OCI-LY1 (cell line): ENCODE results near the gene MRTFA.
A peak's percentile ranks its signal among the peaks of the same experiment; 100 is the strongest.

Source experiments
- H2AFZ ChIP-seq: fragments of 200-600 bp; sonication (generic), shearing (Covaris generic); 2 replicates; pipeline ENCODE4 v1.6.0; 2014; ENCODE audit warnings: antibody characterized with exemption, mild to moderate bottlenecking, low read length
- H3F3A ChIP-seq: fragments of 200-600 bp; sonication (generic), shearing (Covaris generic); 2 replicates; pipeline ENCODE4 v1.6.0; 2014; ENCODE audit warnings: mild to moderate bottlenecking, antibody characterized with exemption, low read length, moderate library complexity; ENCODE audit not compliant: insufficient read depth
- H3K27ac ChIP-seq: fragments of 200-600 bp; sonication (generic); 2 replicates; pipeline ENCODE4 v1.5.1; 2014; ENCODE audit warnings: low read length, mixed run types, mild to moderate bottlenecking, low read depth; ENCODE audit not compliant: poor library complexity, severe bottlenecking
- H3K27me3 ChIP-seq: fragments of 200-600 bp; sonication (generic); 2 replicates; pipeline ENCODE4 v1.6.0; 2014; ENCODE audit warnings: antibody characterized with exemption, mild to moderate bottlenecking, low read length, moderate library complexity; ENCODE audit not compliant: insufficient read depth
- H3K36me3 ChIP-seq: fragments of 200-600 bp; sonication (generic); 2 replicates; pipeline ENCODE4 v1.6.1; 2014; ENCODE audit warnings: mild to moderate bottlenecking, antibody characterized with exemption, low read length, moderate library complexity, mixed read lengths; ENCODE audit not compliant: insufficient read depth
- H3K4me1 ChIP-seq: fragments of 200-600 bp; sonication (generic); 2 replicates; pipeline ENCODE4 v1.5.1; 2014; ENCODE audit warnings: mild to moderate bottlenecking, low read length, moderate library complexity; ENCODE audit not compliant: insufficient read depth, severe bottlenecking
- H3K4me2 ChIP-seq: fragments of 200-600 bp; sonication (generic), shearing (Covaris generic); 2 replicates; pipeline ENCODE4 v1.6.1; 2014; ENCODE audit warnings: low read length
- H3K4me3 ChIP-seq: fragments of 200-600 bp; sonication (generic); 2 replicates; pipeline ENCODE4 v1.5.1; 2014; ENCODE audit warnings: low read length, low read depth, mild to moderate bottlenecking, mixed read lengths; ENCODE audit not compliant: poor library complexity, severe bottlenecking
- H3K79me2 ChIP-seq: fragments of 200-600 bp; shearing (Covaris generic); 2 replicates; pipeline ENCODE4 v1.6.1; 2016; ENCODE audit warnings: mixed run types, low read length, mixed read lengths; ENCODE audit not compliant: insufficient read depth
- H3K9ac ChIP-seq: fragments of 200-600 bp; sonication (generic), shearing (Covaris generic); 2 replicates; pipeline ENCODE4 v1.6.1; 2014; ENCODE audit warnings: mild to moderate bottlenecking, low read length, mixed read lengths
- H3K9me2 ChIP-seq: fragments of 200-600 bp; sonication (generic), shearing (Covaris generic); 2 replicates; pipeline ENCODE4 v1.6.1; 2014; ENCODE audit warnings: low read depth, mild to moderate bottlenecking, low read length, mixed read lengths
- H3K9me3 ChIP-seq: fragments of 200-600 bp; shearing (Covaris generic); 2 replicates; pipeline ENCODE4 v1.6.1; 2014; ENCODE audit warnings: low read length, mixed read lengths
- H4K20me1 ChIP-seq: fragments of 200-600 bp; sonication (generic), shearing (Covaris generic); 2 replicates; pipeline ENCODE4 v1.6.0; 2016; ENCODE audit warnings: mild to moderate bottlenecking, low read length; ENCODE audit not compliant: insufficient read depth
- CTCF ChIP-seq: fragments of 200-600 bp; sonication (generic), shearing (Covaris generic); IDR thresholded peaks from 2 replicates; pipeline ENCODE4 v1.5.1; 2017; ENCODE audit warnings: mild to moderate bottlenecking, antibody characterized with exemption, low read length, moderate library complexity, mixed read lengths
- EZH2 ChIP-seq: fragments of 200-600 bp; sonication (generic), shearing (Covaris generic); IDR thresholded peaks from 2 replicates; pipeline ENCODE4 v1.8.0; 2017; ENCODE audit warnings: borderline replicate concordance, mixed run types, mild to moderate bottlenecking, antibody characterized with exemption, low read length, moderate library complexity, mixed read lengths

The MRTFA gene

GRCh38 chr22:40409613-40410113 lies 226.9 kb downstream of the MRTFA start:
- Histone ChIP-seq H3K79me2 (no peaks in the 10 kb centered on the region), H3F3A (peaks cover 16% of the 10 kb centered on the region; the same call in 1 of the 2 replicates), H2AFZ (no peak overlapping the region), H3K27me3 (no peaks in the 10 kb centered on the region), H3K4me1 (peaks cover 28% of the 10 kb centered on the region), H3K4me2 (no peak overlapping the region), H3K9ac (no peak overlapping the region), H3K9me2 (no peaks in the 10 kb centered on the region), H3K27ac (peak overlapping the region; percentile 41), H4K20me1 (no peaks in the 10 kb centered on the region), H3K9me3 (no peaks in the 10 kb centered on the region), H3K36me3 (peaks cover 80% of the 10 kb centered on the region), H3K4me3 (no peak overlapping the region)
- TF ChIP-seq CTCF, result no peak
- TF ChIP-seq EZH2, result no peak

GRCh38 chr22:40408718-40409612 lies 227.6 kb downstream of the MRTFA start:
- H3K4me2 ChIP-seq, result no peak overlapping the region
- H3K27me3 ChIP-seq, result no peaks in the 10 kb centered on the region
- H3K36me3 ChIP-seq, result peaks cover 87% of the 10 kb centered on the region
- peak overlapping the region; percentile 42 for H3K27ac ChIP-seq
- no peaks in the 10 kb centered on the region for H4K20me1 ChIP-seq
- peaks cover 26% of the 10 kb centered on the region for H3K4me1 ChIP-seq
- H3K9me3 ChIP-seq, result no peaks in the 10 kb centered on the region
- no peak for TF ChIP-seq EZH2
- TF ChIP-seq CTCF, result no peak
- no peak overlapping the region for H3K4me3 ChIP-seq
- H3K9me2 ChIP-seq, result no peaks in the 10 kb centered on the region
- no peak overlapping the region for H2AFZ ChIP-seq
- H3K9ac ChIP-seq, result no peak overlapping the region
- 0 out of 2 replicates have a peak, but pooled peaks cover 12% of the 10 kb centered on the region for H3F3A ChIP-seq
- H3K79me2 ChIP-seq, result no peaks in the 10 kb centered on the region

DNA sequence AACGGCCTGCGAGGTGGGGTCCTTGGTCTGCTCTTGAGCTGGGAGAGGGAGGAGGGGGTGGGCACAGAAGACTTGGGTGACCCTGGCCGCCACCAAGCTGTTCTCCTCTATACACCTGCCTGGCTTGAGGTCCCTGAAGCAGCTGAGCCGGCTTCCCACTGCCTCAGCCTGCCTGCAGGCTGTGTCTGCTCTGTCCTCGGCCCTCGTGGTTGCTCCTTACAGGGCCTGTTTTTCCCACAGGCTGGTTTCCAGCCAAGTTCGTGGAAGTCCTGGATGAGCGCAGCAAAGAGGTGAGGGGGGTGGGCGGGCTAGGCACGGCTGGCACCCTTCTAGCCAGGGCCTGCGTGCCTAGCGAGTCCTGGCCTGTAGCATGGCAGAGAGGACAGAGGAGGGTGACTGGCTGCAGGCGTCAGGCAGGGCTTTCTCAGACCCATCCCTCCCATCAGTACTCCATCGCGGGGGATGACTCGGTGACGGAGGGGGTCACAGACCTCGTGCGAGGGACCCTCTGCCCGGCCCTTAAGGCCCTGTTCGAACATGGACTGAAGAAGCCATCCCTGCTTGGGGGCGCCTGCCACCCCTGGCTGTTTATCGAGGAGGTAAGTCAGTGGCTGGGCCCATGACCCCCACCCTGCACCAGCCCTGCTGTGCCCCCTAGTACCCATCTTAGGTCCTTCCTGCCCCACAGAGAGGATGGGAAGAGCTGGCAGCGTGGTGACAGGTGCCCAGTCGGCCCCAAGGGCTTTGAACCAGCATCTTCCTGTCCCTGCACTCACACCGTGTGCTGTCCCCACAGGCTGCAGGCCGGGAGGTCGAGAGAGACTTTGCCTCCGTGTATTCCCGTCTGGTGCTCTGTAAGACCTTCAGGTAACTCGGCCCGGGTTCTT lies 228.4 kb downstream of the MRTFA start:
- peaks cover 95% of the 10 kb centered on the region for H3K36me3 ChIP-seq
- H3K9me3 ChIP-seq, result no peaks in the 10 kb centered on the region
- H3K79me2 ChIP-seq, result no peaks in the 10 kb centered on the region
- no peak overlapping the region for H3K4me3 ChIP-seq
- no peak overlapping the region for H3K9ac ChIP-seq
- no peak for TF ChIP-seq CTCF
- TF ChIP-seq EZH2, result no peak
- H3K27ac ChIP-seq, result peak overlapping the region; percentile 42
- H4K20me1 ChIP-seq, result no peaks in the 10 kb centered on the region
- H2AFZ ChIP-seq, result no peak overlapping the region
- H3K27me3 ChIP-seq, result no peaks in the 10 kb centered on the region
- peaks cover 17% of the 10 kb centered on the region for H3K4me1 ChIP-seq
- no peaks in the 10 kb centered on the region for H3K9me2 ChIP-seq
- H3F3A ChIP-seq, result 0 out of 2 replicates have a peak, but pooled peaks cover 9% of the 10 kb centered on the region
- no peak overlapping the region for H3K4me2 ChIP-seq
